ENCODE measurements around the gene EBF3. TPM values are rescaled to one million over a fixed set of nuclear protein-coding genes. Genes with fewer than 3 reads are reported as not detected.

Gene EBF3
- total and polyA plus RNA-seq, 9 of the 15 experiments (the other 6 are each of a cell fraction or from before 2014, with no cell fraction given), result not detected

DNA sequence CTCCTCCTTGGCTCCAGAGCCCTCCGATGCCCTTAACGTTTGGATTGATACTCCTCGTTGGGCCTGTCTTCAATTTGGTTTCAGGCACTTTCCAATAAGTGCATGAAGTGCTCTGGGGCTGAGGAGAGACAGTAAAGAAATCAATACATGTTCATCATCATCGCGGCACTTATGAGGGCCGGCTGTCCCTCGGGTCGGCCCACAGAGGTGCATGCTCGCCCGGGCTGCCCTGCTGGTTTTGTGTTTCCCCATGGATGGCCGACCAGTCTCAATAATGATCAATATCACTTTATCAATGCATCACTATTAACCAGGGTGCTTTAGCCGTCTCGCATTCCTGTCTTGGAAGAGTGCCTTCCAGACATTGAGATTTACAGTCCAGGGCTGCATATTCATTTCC lies 154.2 kb downstream of the EBF3 start:
- Histone ChIP-seq H3K9ac (ENCODE audit: insufficient read depth in 1 of 2, low read depth in 2 of 2, low read length in 2 of 2) (no peak overlapping the region), H3K4me2 (ENCODE audit: insufficient read depth, low read length) (no peak overlapping the region), H3K4me1 (replicated peaks in 1 of 2; ENCODE audit: control insufficient read depth in 2 of 2, insufficient read depth in 2 of 2, low read length in 2 of 2) (no peaks in the 10 kb centered on the region), H4K20me1 (replicated peaks; ENCODE audit: control insufficient read depth, insufficient read depth, low read length) (no peaks in the 10 kb centered on the region), H2AFZ (ENCODE audit: low read depth, low read length) (no peak overlapping the region), H3K79me2 (ENCODE audit: control insufficient read depth, insufficient read depth, low read length) (no peaks in the 10 kb centered on the region), H3K9me1 (ENCODE audit: control insufficient read depth, insufficient read depth, low read length) (no peaks in the 10 kb centered on the region), H3K9me3 (replicated peaks; ENCODE audit: control insufficient read depth, insufficient read depth, low read depth, low read length) (no peaks in the 10 kb centered on the region), H3K4me3 (no peak overlapping the region), H3K27ac (ENCODE audit: extremely low read depth, low read depth, low read length) (no peak overlapping the region), H3K36me3 (ENCODE audit: control insufficient read depth, insufficient read depth, low read length) (no peaks in the 10 kb centered on the region), H3K27me3 (ENCODE audit: control insufficient read depth in 2 of 2, insufficient read depth in 2 of 2, low read length in 2 of 2) (peaks cover 0 to 10% of the 10 kb centered on the region in 2 experiments; a peak in 1 of 5 replicates)
- ATAC-seq, result no peak
- no TSS peak for BruUV-seq (replicated peaks)
- POLR2A ChIA-PET, result no interaction called here
- no peak for TF ChIP-seq CBFB (CRISPR knock-in tag; IDR thresholded peaks at IDR 0.05)
- TF ChIP-seq, protein P1, sequence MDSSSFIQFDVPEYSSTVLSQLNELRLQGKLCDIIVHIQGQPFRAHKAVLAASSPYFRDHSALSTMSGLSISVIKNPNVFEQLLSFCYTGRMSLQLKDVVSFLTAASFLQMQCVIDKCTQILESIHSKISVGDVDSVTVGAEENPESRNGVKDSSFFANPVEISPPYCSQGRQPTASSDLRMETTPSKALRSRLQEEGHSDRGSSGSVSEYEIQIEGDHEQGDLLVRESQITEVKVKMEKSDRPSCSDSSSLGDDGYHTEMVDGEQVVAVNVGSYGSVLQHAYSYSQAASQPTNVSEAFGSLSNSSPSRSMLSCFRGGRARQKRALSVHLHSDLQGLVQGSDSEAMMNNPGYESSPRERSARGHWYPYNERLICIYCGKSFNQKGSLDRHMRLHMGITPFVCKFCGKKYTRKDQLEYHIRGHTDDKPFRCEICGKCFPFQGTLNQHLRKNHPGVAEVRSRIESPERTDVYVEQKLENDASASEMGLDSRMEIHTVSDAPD (CRISPR knock-in tag; IDR thresholded peaks at IDR 0.05), result no peak
- TF ChIP-seq MAFG (tag; conservative IDR thresholded peaks at IDR 0.05), result no peak
- TF ChIP-seq, protein P2, sequence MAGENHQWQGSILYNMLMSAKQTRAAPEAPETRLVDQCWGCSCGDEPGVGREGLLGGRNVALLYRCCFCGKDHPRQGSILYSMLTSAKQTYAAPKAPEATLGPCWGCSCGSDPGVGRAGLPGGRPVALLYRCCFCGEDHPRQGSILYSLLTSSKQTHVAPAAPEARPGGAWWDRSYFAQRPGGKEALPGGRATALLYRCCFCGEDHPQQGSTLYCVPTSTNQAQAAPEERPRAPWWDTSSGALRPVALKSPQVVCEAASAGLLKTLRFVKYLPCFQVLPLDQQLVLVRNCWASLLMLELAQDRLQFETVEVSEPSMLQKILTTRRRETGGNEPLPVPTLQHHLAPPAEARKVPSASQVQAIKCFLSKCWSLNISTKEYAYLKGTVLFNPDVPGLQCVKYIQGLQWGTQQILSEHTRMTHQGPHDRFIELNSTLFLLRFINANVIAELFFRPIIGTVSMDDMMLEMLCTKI (IDR thresholded peaks at IDR 0.05; ENCODE audit: partially characterized antibody), result no peak
- TF ChIP-seq GATAD2A (IDR thresholded peaks at IDR 0.05), result no peak
- TF ChIP-seq MAZ (CRISPR knock-in tag; conservative IDR thresholded peaks at IDR 0.05 in 1 of 2, IDR thresholded peaks at IDR 0.05 in 1 of 2), result no peak
- no peak for TF ChIP-seq BCL6 (CRISPR knock-in tag; IDR thresholded peaks at IDR 0.05)
- TF ChIP-seq FOSL1 (tag; conservative IDR thresholded peaks at IDR 0.05), result no peak
- TF ChIP-seq ZNF311 (CRISPR knock-in tag; IDR thresholded peaks at IDR 0.05), result no peak
- TF ChIP-seq CCNT2 (IDR thresholded peaks at IDR 0.05; ENCODE audit: borderline replicate concordance, extremely low read depth, insufficient read length, low read depth, low read length), result no peak
- TF ChIP-seq ZNF324 (CRISPR knock-in tag; IDR thresholded peaks at IDR 0.05), result no peak
- 0% methylated on average over 13 of the region's 13 CpGs for WGBS (ENCODE audit: insufficient coverage, low coverage, missing lambda C conversion rate)
- in situ Hi-C loops (cut with MboI), result no loop called here
- FAIRE-seq, result no peak
- DNase-seq (ENCODE audit: extremely low read depth in 1 of 4, low spot score in 3 of 4), result no peak
- intact Hi-C loops (cut with micrococcal nuclease), result no loop called here
- CTCF ChIA-PET (ENCODE audit: low intra/inter-chr PET ratio), result no interaction called here
